D721Med (cell line): ENCODE results near the gene P2RX2.
"Not testable (repeated sequence)": the region's sequence is repeated elsewhere in the genome, so short reads cannot be mapped to it uniquely, and the experiment has no call there.

Experiments
- DNase-seq: peaks from one replicate; pipeline ENCODE4 v3.0.0; 2011; ENCODE audit warnings: low spot score; ENCODE audit not compliant: insufficient read length
- FAIRE-seq: peaks from 2 replicates; lab custom pipeline; 2011; peaks lifted over from hg19 to GRCh38; lab: Jason Lieb, UNC
- TF ChIP-seq, protein P1 (sequence below): IDR thresholded peaks from 2 replicates; pipeline ENCODE4 v1.5.1; 2012; ENCODE audit warnings: mild to moderate bottlenecking, control low read depth; ENCODE audit not compliant: insufficient read depth; ENCODE audit errors: missing control alignments

P2RX2 gene

DNA sequence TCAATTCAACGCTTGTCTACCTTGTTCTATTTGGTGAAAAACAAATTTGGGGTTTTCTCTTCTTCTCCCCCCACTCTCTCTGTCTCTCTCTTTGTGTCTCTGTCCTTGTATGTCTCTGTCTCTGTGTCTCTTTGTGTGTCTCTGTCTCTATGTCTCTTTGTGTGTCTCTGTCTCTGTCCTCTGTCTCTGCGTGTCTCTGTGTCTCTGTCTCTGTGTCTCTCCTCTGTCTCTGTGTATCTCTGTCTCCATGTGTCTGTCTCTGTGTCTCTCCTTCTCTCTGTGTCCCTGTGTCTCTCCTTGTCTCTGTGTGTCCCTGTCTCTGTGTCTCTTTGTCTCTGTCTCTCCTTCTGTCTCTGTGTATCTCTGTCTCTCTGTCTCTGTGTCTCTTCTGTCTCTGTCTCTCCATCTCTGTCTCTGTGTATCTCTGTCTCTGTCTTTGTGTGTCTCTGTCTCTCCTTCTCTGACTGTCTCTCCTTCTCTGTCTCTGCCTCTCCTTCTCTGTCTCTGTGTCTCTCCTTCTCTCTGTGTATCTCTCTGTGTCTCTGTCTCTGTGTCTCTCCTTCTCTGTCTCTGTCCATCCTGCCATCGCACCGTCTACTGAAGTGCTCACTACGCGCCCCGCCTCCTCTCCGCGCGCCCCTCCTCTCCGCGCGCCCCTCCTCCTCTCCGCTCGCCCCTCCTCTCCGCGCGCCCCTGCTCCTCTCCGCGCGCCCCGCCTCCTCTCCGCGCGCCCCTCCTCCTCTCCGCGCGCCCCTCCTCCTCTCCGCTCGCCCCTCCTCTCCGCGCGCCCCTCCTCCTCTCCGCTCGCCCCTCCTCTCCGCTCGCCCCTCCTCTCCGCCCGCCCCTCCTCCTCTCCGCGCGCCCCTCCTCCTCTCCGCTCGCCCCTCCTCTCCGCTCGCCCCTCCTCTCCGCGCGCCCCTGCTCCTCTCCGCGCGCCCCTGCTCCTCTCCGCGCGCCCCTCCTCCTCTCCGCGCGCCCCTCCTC lies 21.0 kb upstream of the P2RX2 start:
- DNase-seq (no peak), FAIRE-seq (no peak)

DNA sequence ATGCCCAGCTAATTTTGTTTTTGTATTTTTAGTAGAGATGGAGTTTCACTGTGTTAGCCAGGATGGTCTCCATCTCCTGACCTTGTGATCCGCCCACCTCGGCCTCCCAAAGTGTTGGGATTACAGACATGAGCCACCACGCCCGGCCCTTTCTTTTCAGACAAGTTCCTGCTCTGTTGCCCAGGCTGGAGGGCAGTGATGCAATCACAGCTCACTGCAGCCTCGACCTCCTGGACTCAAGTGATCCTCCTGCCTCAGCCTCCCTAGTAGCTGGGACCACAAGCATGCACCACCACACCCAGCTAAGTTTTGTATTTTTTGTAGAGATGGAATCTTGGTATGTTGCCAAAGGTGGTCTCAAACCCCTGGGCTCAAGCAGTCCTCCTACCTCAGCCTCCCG lies 19.1 kb upstream of the P2RX2 start:
- not testable (repeated sequence) for DNase-seq, FAIRE-seq

More for the DNA sequence above, 21.0 kb upstream of the P2RX2 start:
- TF ChIP-seq, protein P1, sequence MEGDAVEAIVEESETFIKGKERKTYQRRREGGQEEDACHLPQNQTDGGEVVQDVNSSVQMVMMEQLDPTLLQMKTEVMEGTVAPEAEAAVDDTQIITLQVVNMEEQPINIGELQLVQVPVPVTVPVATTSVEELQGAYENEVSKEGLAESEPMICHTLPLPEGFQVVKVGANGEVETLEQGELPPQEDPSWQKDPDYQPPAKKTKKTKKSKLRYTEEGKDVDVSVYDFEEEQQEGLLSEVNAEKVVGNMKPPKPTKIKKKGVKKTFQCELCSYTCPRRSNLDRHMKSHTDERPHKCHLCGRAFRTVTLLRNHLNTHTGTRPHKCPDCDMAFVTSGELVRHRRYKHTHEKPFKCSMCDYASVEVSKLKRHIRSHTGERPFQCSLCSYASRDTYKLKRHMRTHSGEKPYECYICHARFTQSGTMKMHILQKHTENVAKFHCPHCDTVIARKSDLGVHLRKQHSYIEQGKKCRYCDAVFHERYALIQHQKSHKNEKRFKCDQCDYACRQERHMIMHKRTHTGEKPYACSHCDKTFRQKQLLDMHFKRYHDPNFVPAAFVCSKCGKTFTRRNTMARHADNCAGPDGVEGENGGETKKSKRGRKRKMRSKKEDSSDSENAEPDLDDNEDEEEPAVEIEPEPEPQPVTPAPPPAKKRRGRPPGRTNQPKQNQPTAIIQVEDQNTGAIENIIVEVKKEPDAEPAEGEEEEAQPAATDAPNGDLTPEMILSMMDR: no peak

DNA sequence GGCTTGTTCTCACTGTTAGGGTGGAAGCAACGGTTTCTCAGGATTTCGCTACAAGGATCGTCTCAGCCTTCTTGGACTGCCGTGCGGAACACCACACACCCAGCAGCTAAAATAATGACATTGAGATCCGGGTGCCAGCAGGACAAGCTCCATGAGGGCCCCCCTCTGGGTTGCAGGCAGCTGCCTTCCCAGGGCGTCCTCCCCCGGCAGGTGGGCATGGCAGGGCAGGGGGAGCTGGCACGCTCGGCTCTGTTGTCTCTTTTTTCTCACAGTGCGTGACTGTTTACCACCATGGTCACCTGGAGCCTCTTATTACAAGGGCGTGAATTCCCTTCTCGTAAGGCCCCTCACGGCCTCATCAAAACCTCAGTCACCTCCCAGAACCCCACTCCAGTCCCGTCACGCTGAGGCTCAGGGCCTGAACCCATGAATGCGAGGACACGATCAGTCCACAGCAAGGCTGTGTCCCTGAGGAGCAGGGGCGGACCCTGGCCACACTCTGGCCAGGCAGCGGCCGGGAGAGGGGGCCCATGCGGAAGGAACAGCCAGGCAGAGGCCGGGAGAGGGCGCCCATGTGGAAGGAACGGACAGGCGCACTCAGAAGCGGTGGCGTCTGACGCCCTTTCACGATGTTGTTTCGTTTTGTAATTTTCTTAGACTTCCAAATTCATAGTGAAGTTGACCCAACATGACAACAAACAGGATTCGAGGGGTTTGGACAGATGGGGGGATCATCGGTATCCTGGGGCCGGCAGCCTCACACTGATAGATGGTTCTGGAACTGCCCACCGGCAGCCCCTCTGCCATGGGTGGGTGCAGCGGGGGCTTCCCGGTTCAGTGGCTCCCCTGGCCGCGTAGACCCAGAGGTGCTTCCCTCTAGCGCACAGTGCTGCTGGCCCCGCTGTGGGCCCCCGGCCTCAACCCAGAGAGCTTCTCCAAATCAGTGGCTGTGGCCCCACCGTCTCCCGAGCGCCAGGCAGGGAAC lies 18.2 kb upstream of the P2RX2 start:
- TF ChIP-seq, protein P1: peak; percentile 54
- no peak for DNase-seq
- FAIRE-seq: no peak

DNA sequence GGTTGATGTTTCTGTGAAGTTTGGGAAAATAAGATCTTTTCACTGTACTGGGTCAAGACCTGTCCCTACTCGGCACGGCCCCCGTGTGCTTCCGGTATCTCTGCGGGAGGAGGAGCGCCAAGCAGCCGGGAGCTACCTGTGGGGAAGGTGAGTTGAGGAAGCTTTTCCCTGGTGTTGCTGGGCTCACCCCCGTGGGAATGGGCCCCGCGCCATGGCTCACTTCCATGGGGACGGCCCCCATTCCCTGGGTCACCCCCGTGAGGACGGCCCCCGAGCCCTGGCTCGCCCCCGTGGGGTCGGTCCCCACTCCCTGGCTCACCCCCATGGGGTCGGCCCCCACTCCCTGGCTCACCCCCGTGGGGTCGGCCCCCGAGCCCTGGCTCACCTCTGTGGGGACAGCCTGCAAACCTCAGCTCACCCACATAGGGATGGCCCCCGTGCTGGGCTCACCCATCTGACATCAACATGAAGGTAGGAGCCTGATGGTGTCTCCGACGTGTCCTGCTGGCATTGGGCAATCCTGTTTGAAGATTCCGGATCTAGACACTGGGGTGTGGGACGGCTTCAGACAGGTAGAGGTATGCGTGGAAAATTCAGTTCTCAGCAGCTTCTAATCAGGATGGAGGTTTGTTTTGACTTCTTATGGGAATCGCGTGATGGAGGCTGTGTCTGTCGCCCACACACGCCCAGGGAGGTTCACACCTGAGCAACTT lies 17.2 kb upstream of the P2RX2 start:
- TF ChIP-seq, protein P1: no peak
- no peak for FAIRE-seq
- no peak for DNase-seq

DNA sequence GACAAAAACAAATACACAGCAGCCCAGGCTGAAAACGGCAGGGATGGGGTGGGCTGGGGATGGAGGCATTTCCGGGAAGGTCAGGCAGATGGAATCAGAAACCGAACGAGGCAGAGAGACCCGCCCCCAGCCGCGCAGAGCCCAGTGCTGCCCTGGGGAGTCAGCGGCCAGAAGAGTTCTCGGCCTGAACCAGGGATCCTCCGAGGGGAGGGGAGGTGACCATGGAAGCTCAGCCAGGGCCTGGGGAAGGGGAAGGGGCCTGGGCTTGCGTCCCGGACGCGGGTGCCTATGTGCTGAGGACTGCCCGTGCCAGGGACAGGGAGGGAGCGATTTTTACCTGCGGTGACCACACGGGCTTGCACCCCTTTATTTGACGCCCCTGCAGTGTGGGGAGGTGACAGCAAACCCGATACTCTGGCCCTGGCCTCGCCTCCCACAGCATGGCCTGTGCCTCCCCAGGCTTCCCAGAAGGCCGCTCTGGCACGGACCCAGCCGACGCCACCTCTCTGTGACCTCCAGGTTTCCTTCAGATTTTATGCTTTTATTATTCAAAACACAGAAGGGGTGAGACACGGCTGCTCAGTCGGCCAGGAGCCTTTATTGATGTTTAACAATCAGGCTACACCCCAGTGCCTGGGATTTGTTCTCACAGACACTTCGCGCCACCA lies 15.9 kb upstream of the P2RX2 start:
- TF ChIP-seq, protein P1: no peak
- FAIRE-seq (no peak), DNase-seq (no peak)

DNA sequence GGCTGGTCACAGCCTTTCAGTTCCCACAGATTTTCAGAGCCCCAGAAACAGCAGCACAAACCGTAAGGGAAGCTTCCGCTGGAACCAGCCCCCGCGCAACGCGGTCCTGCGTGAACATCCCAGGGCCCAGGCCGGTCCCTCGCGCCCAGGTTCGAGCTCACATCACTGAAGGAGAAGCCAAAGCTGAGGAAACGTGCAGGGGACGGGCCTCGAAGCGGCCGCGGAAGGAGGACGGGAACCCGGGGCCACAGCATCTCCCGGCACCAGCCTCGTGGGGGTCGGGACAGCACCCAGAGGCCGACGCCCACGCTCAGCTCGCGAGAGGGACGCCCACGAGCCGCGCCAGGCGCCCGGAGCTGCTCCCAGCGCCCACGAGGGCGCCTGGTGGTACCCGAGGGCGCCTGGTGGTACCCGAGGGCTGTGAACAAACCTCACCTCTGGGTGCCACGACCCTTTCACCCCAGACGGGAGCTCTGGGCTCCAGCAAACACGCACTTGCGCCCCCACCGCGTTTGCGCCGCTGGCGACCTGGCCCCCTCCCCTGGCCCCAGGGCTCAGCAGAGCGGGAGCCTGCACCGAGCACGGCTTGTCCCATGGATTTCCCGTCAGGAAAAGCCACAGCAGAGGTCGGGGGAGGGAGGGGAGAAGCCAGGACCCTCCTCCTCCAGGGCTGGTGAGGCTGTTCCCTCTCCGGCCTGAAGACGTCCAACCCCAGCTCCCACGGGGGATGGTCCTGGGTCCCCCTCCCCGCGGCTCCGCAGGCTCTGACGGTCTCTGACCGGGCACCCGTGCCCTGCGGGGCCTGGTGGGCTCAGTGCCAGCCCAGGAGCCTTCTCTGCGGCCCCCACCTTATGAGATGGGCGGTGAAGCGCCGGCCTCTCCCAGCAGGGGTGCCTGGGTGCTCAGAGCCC lies 15.1 kb upstream of the P2RX2 start:
- FAIRE-seq: no peak
- TF ChIP-seq, protein P1: no peak
- DNase-seq: no peak
